ENCODE measurements around the gene NOD1. TPM values are rescaled to one million over a fixed set of nuclear protein-coding genes. Genes with fewer than 3 reads are reported as not detected.

NOD1 gene
- total and polyA plus RNA-seq, 3 donors from 2014 or later = 4.6 to 12.9 (median 11.9) TPM

DNA sequence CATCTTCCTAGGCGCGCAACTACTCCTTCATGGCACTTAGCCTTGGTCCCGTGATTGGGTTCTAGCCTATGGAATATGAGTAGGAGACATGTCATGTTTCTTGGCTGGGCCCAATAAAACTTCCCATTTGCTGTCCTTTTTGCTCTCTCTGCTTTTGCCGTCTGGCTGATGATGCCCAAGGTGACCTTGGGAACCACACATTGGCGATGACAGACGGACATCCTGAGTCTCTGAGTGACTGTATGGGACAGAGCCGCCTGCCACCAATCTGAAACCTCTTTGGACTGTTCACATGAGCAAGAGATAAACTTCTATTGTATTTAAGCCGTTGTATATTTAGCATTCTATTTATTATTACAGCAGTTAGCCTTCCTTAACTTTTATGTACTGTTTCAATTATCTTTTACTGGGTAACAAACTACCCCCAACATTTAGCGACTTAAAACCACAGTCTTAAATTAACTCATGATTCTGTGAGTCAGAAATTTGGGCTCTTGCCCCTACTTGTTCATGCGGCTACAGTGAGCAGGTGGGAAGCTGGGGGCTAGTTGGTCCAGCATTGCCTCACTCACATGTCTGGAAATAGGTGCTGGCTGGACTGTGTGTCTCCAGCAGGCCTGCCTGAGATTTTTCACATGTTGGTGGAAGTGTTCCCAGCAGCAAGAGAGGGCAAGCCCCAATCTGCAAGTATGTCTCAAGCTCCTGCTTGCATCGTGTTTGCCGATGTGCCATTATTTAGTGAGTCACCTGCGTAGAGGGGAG lies 71.7 kb downstream of the NOD1 start:
- WGBS, 2 donors = 92 to 98% methylated on average over 13 of the region's 13 CpGs
- Histone ChIP-seq H3K4me1 (no peaks in the 10 kb centered on the region), H3K36me3 (ENCODE audit: low read depth, missing control alignments) (no peaks in the 10 kb centered on the region), H3K27me3 (no peaks in the 10 kb centered on the region), H3K9me3 (no peaks in the 10 kb centered on the region), H3K4me3 (no peak overlapping the region), H3K27ac (no peak overlapping the region)
- no peak for DNase-seq
- TF ChIP-seq POLR2A (IDR thresholded peaks at IDR 0.05) (no peak), CTCF (IDR thresholded peaks at IDR 0.05) (no peak)
- intact Hi-C loops (cut with DNase I; ENCODE audit: low total_unique reads) = no loop called here

GRCh38 chr7:30405179-30405578 lies 73.4 kb downstream of the NOD1 start:
- Histone ChIP-seq H3K27ac (no peak overlapping the region), H3K36me3 (ENCODE audit: low read depth, missing control alignments) (no peaks in the 10 kb centered on the region), H3K27me3 (no peaks in the 10 kb centered on the region), H3K4me1 (no peaks in the 10 kb centered on the region), H3K4me3 (no peak overlapping the region), H3K9me3 (no peaks in the 10 kb centered on the region)
- no peak for DNase-seq
- TF ChIP-seq POLR2A (IDR thresholded peaks at IDR 0.05) (no peak), CTCF (IDR thresholded peaks at IDR 0.05) (no peak)
- intact Hi-C loops (cut with DNase I; ENCODE audit: low total_unique reads) = no loop called here
- WGBS, 2 donors = 99 to 100% methylated on average over 2 of the region's 2 CpGs

GRCh38 chr7:30403477-30403876 lies 75.1 kb downstream of the NOD1 start:
- no peaks in the 10 kb centered on the region for H3K27me3 ChIP-seq
- no peaks in the 10 kb centered on the region for H3K9me3 ChIP-seq
- no peak overlapping the region for H3K27ac ChIP-seq
- H3K4me1 ChIP-seq = no peaks in the 10 kb centered on the region
- intact Hi-C loops (cut with DNase I; ENCODE audit: low total_unique reads) = no loop called here
- H3K4me3 ChIP-seq = no peak overlapping the region
- no peak for DNase-seq
- TF ChIP-seq CTCF (IDR thresholded peaks at IDR 0.05) (no peak), POLR2A (IDR thresholded peaks at IDR 0.05) (no peak)
- WGBS, 2 donors = 92 to 94% methylated on average over 3 of the region's 3 CpGs
- H3K36me3 ChIP-seq (ENCODE audit: low read depth, missing control alignments) = no peaks in the 10 kb centered on the region

GRCh38 chr7:30396389-30396788 lies 82.2 kb downstream of the NOD1 start:
- TF ChIP-seq POLR2A (IDR thresholded peaks at IDR 0.05) = no peak
- intact Hi-C loops (cut with DNase I; ENCODE audit: low total_unique reads) = no loop called here
- Histone ChIP-seq H3K27me3 (no peaks in the 10 kb centered on the region), H3K36me3 (ENCODE audit: low read depth, missing control alignments) (no peaks in the 10 kb centered on the region), H3K9me3 (no peaks in the 10 kb centered on the region), H3K27ac (no peak overlapping the region), H3K4me3 (no peak overlapping the region), H3K4me1 (no peaks in the 10 kb centered on the region)
- 81 to 84% methylated on average over 7 of the region's 7 CpGs for WGBS, 2 donors
- no peak for DNase-seq

- Histone ChIP-seq H3K4me1 (no peaks in the 10 kb centered on the region), H3K4me3 (no peak overlapping the region), H3K36me3 (ENCODE audit: low read depth, missing control alignments) (no peaks in the 10 kb centered on the region), H3K27ac (no peak overlapping the region), H3K27me3 (no peaks in the 10 kb centered on the region), H3K9me3 (no peaks in the 10 kb centered on the region)
- intact Hi-C loops (cut with DNase I; ENCODE audit: low total_unique reads) = no loop called here
- 86 to 97% methylated on average over 4 of the region's 4 CpGs for WGBS, 2 donors
- DNase-seq = no peak
- TF ChIP-seq CTCF (IDR thresholded peaks at IDR 0.05) = no peak
- TF ChIP-seq POLR2A (IDR thresholded peaks at IDR 0.05) = no peak
Observed at GRCh38 chr7:30395676-30396075, 82.9 kb downstream of the NOD1 start.
